Neuronal stem cell (in vitro differentiated cells): ENCODE measurements around the gene SNRNP200.

Source experiments
- DNase-seq: peaks from one replicate; pipeline ENCODE4 v3.0.0-alpha.2; 2013; ENCODE audit warnings: low spot score
- H2AFZ ChIP-seq: one replicate; pipeline ENCODE4 v1.6.1; 2013; ENCODE audit warnings: mild to moderate bottlenecking, low read length, inconsistent platforms
- H2AK5ac ChIP-seq: 2 replicates; pipeline ENCODE4 v1.6.1; 2013; ENCODE audit warnings: low read depth, mild to moderate bottlenecking, inconsistent platforms, low read length, moderate library complexity, mixed read lengths
- H2BK120ac ChIP-seq: 2 replicates; pipeline ENCODE4 v1.6.1; 2013; ENCODE audit warnings: low read depth, mild to moderate bottlenecking, inconsistent platforms, low read length, moderate library complexity, mixed read lengths
- H2BK12ac ChIP-seq: one replicate; pipeline ENCODE4 v1.6.1; 2013; ENCODE audit warnings: low read length, inconsistent platforms
- H2BK15ac ChIP-seq: 2 replicates; pipeline ENCODE4 v1.6.1; 2013; ENCODE audit warnings: mild to moderate bottlenecking, low read length, inconsistent platforms, mixed read lengths
- H2BK5ac ChIP-seq: one replicate; pipeline ENCODE4 v1.6.1; 2013; ENCODE audit warnings: inconsistent platforms, mild to moderate bottlenecking, low read length, moderate library complexity
- H3K14ac ChIP-seq: one replicate; pipeline ENCODE4 v1.6.1; 2013; ENCODE audit warnings: low read length, inconsistent platforms
- H3K18ac ChIP-seq: 2 replicates; pipeline ENCODE4 v1.6.1; 2013; ENCODE audit warnings: low read length, inconsistent platforms
- H3K23ac ChIP-seq: 2 replicates; pipeline ENCODE4 v1.6.1; 2013; ENCODE audit warnings: low read depth, mild to moderate bottlenecking, mixed read lengths, low read length, inconsistent platforms; ENCODE audit not compliant: poor library complexity
- H3K27ac ChIP-seq: replicated peaks from 3 replicates; pipeline ENCODE4 v1.5.1; 2013; ENCODE audit warnings: low read length, inconsistent platforms
- H3K27me3 ChIP-seq, 3 experiments: 2 replicates each; pipeline ENCODE4 v1.6.1; 2013; ENCODE audit warnings: low read length in 3 of 3, mild to moderate bottlenecking in 2 of 3, inconsistent platforms in 1 of 3, low read depth in 1 of 3, mixed read lengths in 1 of 3, moderate library complexity in 1 of 3; ENCODE audit not compliant: control insufficient read depth in 3 of 3, insufficient read depth in 3 of 3
- H3K36me3 ChIP-seq, 2 donors: replicated peaks in 1 of 2; 2 replicates each; pipeline ENCODE4 v1.6.1; 2013; ENCODE audit warnings: low read length in 2 of 2; ENCODE audit not compliant: control insufficient read depth in 2 of 2, insufficient read depth in 2 of 2
- H3K4ac ChIP-seq: 2 replicates; pipeline ENCODE4 v1.6.1; 2013; ENCODE audit warnings: inconsistent platforms, mild to moderate bottlenecking, low read length, moderate library complexity
- H3K4me1 ChIP-seq, 2 donors: 1 replicate in 1 of 2; 2 replicates in 1 of 2; pipeline ENCODE4 v1.6.1; 2013; ENCODE audit warnings: low read length in 2 of 2, low read depth in 1 of 2; ENCODE audit not compliant: control insufficient read depth in 2 of 2, insufficient read depth in 1 of 2
- H3K4me2 ChIP-seq: one replicate; pipeline ENCODE4 v1.6.1; 2013; ENCODE audit warnings: mild to moderate bottlenecking, low read length, inconsistent platforms; ENCODE audit not compliant: insufficient read depth, poor library complexity, severe bottlenecking
- H3K4me3 ChIP-seq, 2 donors: 2 replicates each; pipeline ENCODE4 v1.5.1; 2013; ENCODE audit warnings: low read length in 2 of 2, mild to moderate bottlenecking in 2 of 2, inconsistent platforms in 1 of 2, moderate library complexity in 1 of 2
- H3K79me1 ChIP-seq: one replicate; pipeline ENCODE4 v1.6.1; 2013; ENCODE audit warnings: low read depth, mild to moderate bottlenecking, inconsistent platforms, low read length, moderate library complexity
- H3K9ac ChIP-seq: one replicate; pipeline ENCODE4 v1.6.1; 2013; ENCODE audit warnings: mild to moderate bottlenecking, low read depth, low read length, inconsistent platforms; ENCODE audit not compliant: poor library complexity
- H3K9me3 ChIP-seq, 2 donors: replicated peaks in 1 of 2; 2 replicates each; pipeline versions ENCODE3 to v1.6.1; 2013; ENCODE audit warnings: low read length in 2 of 2, mild to moderate bottlenecking in 2 of 2, inconsistent platforms in 1 of 2, low read depth in 1 of 2, mixed read lengths in 1 of 2, moderate library complexity in 1 of 2; ENCODE audit not compliant: control insufficient read depth in 2 of 2, insufficient read depth in 1 of 2
- H4K8ac ChIP-seq: one replicate; pipeline ENCODE4 v1.6.1; 2013; ENCODE audit warnings: low read depth, mild to moderate bottlenecking, inconsistent platforms, low read length, moderate library complexity
- H4K91ac ChIP-seq: one replicate; pipeline ENCODE4 v1.6.1; 2013; ENCODE audit warnings: low read length, low read depth, mild to moderate bottlenecking, inconsistent platforms; ENCODE audit not compliant: poor library complexity
- WGBS, 2 donors: extraction: QIAGEN DNeasy Blood & Tissue Kit; methylation state at CpG; one replicate each; pipeline ENCODE4 v1.1.7; 2013; ENCODE audit warnings: missing lambda C conversion rate in 2 of 2, mixed read lengths in 1 of 2; ENCODE audit not compliant: insufficient read length in 2 of 2, insufficient replicate concordance in 1 of 2; ENCODE audit errors: extremely low coverage in 2 of 2; 5-methylcytosine and 5-hydroxymethylcytosine counted together

SNRNP200 gene

GRCh38 chr2:96347395-96347794, 42.0 kb upstream of the SNRNP200 start:
- DNase-seq, result no peak
- no peak overlapping the region for H3K14ac ChIP-seq
- no peak overlapping the region for H2BK15ac ChIP-seq
- no peak overlapping the region for H3K4ac ChIP-seq
- H3K4me3 ChIP-seq, result no peak overlapping the region
- H4K8ac ChIP-seq, result no peak overlapping the region
- no CpG with 5 or more reads among the region's 1 CpG for WGBS, 2 donors
- H3K18ac ChIP-seq, result no peak overlapping the region
- H4K91ac ChIP-seq, result no peak overlapping the region
- H3K27ac ChIP-seq, result no peak overlapping the region
- H2BK5ac ChIP-seq, result no peak overlapping the region
- H3K4me2 ChIP-seq, result no peak overlapping the region
- no peak overlapping the region for H2AK5ac ChIP-seq
- H3K9me3 ChIP-seq, result no peaks in the 10 kb centered on the region
- no peak overlapping the region for H3K23ac ChIP-seq
- no peaks in the 10 kb centered on the region for H3K27me3 ChIP-seq
- H3K79me1 ChIP-seq, result no peaks in the 10 kb centered on the region
- H2BK12ac ChIP-seq, result no peak overlapping the region
- H3K9ac ChIP-seq, result peak overlapping the region; percentile 50
- H3K36me3 ChIP-seq, result peaks cover 55 to 98% of the 10 kb centered on the region in 2 donors
- H2AFZ ChIP-seq, result no peak overlapping the region
- no peak overlapping the region for H2BK120ac ChIP-seq
- H3K4me1 ChIP-seq, result no peaks in the 10 kb centered on the region

GRCh38 chr2:96345868-96346462, 40.6 kb upstream of the SNRNP200 start:
- no peak overlapping the region for H3K9ac ChIP-seq
- H3K36me3 ChIP-seq, result peaks cover 53 to 98% of the 10 kb centered on the region in 2 donors
- no peak overlapping the region for H3K4me3 ChIP-seq

GRCh38 chr2:96345438-96345837, 40.1 kb upstream of the SNRNP200 start:
- H4K8ac ChIP-seq, result no peak overlapping the region
- H3K18ac ChIP-seq, result no peak overlapping the region
- peaks cover 48 to 96% of the 10 kb centered on the region in 2 donors for H3K36me3 ChIP-seq
- H3K4me2 ChIP-seq, result no peak overlapping the region
- H4K91ac ChIP-seq, result no peak overlapping the region
- no peaks in the 10 kb centered on the region for H3K27me3 ChIP-seq
- H2AFZ ChIP-seq, result no peak overlapping the region
- H3K9ac ChIP-seq, result no peak overlapping the region
- H3K4me1 ChIP-seq, result no peaks in the 10 kb centered on the region
- H3K9me3 ChIP-seq, result no peaks in the 10 kb centered on the region
- no peak overlapping the region for H3K4ac ChIP-seq
- H2AK5ac ChIP-seq, result no peak overlapping the region
- H2BK120ac ChIP-seq, result no peak overlapping the region
- no peak overlapping the region for H3K14ac ChIP-seq
- H3K27ac ChIP-seq, result no peak overlapping the region
- H3K4me3 ChIP-seq, result no peak overlapping the region
- no peak overlapping the region for H2BK5ac ChIP-seq
- H3K23ac ChIP-seq, result peak overlapping the region; percentile 20
- no peak for DNase-seq
- WGBS, 2 donors, result no CpG with 5 or more reads among the region's 4 CpGs
- H2BK15ac ChIP-seq, result no peak overlapping the region
- peaks cover 3% of the 10 kb centered on the region for H3K79me1 ChIP-seq
- H2BK12ac ChIP-seq, result no peak overlapping the region

More at GRCh38 chr2:96345868-96346462, 40.6 kb upstream of the SNRNP200 start:
- no peak overlapping the region for H2AFZ ChIP-seq
- no peak overlapping the region for H2BK15ac ChIP-seq
- H3K9me3 ChIP-seq, result no peaks in the 10 kb centered on the region
- no CpG with 5 or more reads among the region's 6 CpGs for WGBS, 2 donors
- no peak overlapping the region for H4K91ac ChIP-seq
- H3K23ac ChIP-seq, result no peak overlapping the region
- no peak overlapping the region for H2BK12ac ChIP-seq
- H3K14ac ChIP-seq, result no peak overlapping the region
- no peak overlapping the region for H3K4ac ChIP-seq
- H3K27ac ChIP-seq, result no peak overlapping the region
- H3K4me1 ChIP-seq, result no peaks in the 10 kb centered on the region
- H3K27me3 ChIP-seq, result no peaks in the 10 kb centered on the region
- no peak overlapping the region for H2BK120ac ChIP-seq
- H4K8ac ChIP-seq, result no peak overlapping the region
- H3K4me2 ChIP-seq, result no peak overlapping the region
- no peak overlapping the region for H3K18ac ChIP-seq
- H2BK5ac ChIP-seq, result no peak overlapping the region
- no peak for DNase-seq
- peaks cover 3% of the 10 kb centered on the region for H3K79me1 ChIP-seq
- H2AK5ac ChIP-seq, result no peak overlapping the region

- no peak overlapping the region for H3K4me2 ChIP-seq
- H3K18ac ChIP-seq, result no peak overlapping the region
- H2AFZ ChIP-seq, result no peak overlapping the region
- H3K4me1 ChIP-seq, result no peaks in the 10 kb centered on the region
- no peak overlapping the region for H3K9ac ChIP-seq
- H3K79me1 ChIP-seq, result peaks cover 3% of the 10 kb centered on the region
- no peak overlapping the region for H3K4ac ChIP-seq
- no peak overlapping the region for H2BK5ac ChIP-seq
- no peak overlapping the region for H3K4me3 ChIP-seq
- no peak for DNase-seq
- no peaks in the 10 kb centered on the region for H3K9me3 ChIP-seq
- H4K8ac ChIP-seq, result no peak overlapping the region
- no peak overlapping the region for H2BK15ac ChIP-seq
- H4K91ac ChIP-seq, result no peak overlapping the region
- H3K23ac ChIP-seq, result no peak overlapping the region
- H2BK120ac ChIP-seq, result no peak overlapping the region
- no peaks in the 10 kb centered on the region for H3K27me3 ChIP-seq
- H3K36me3 ChIP-seq, result peaks cover 40 to 96% of the 10 kb centered on the region in 2 donors
- no peak overlapping the region for H3K27ac ChIP-seq
- no peak overlapping the region for H3K14ac ChIP-seq
- no CpG with 5 or more reads among the region's 5 CpGs for WGBS, 2 donors
- no peak overlapping the region for H2BK12ac ChIP-seq
- H2AK5ac ChIP-seq, result no peak overlapping the region
These were observed 38.7 kb upstream of the SNRNP200 start for GRCh38 chr2:96344011-96344410.
